Gastroesophageal sphincter (tissue), 4 donors: ENCODE results near the gene KLHL21. TPM values are rescaled to one million over a fixed set of nuclear protein-coding genes. Genes with fewer than 3 reads are reported as not detected.

Experiments
- ATAC-seq: fragments of 150-250 bp; one replicate; pipeline ENCODE4 v1.9.1; 2016; ENCODE audit warnings: mild to moderate bottlenecking, moderate library complexity
- H3K27ac ChIP-seq, 4 donors: fragments of 200-600 bp; sonication (generic) in 3 of 4; 1 replicate in 3 of 4; 2 replicates in 1 of 4; pipeline ENCODE4 v1.5.1; 2016 to 2019
- H3K27me3 ChIP-seq: fragments of 200-600 bp; sonication (generic); one replicate; pipeline ENCODE4 v1.5.1; 2019
- H3K36me3 ChIP-seq, 2 donors: fragments of 200-600 bp; sonication (generic); one replicate each; pipeline ENCODE4 v1.5.1; 2019; ENCODE audit warnings: control low read depth in 1 of 2
- H3K4me1 ChIP-seq, 3 donors: fragments of 200-600 bp; sonication (generic); 1 replicate in 2 of 3; 2 replicates in 1 of 3; pipeline ENCODE4 v1.5.1; 2016 to 2019; ENCODE audit warnings: control low read depth in 2 of 3
- H3K4me3 ChIP-seq, 2 donors: fragments of 200-600 bp; sonication (generic); one replicate each; pipeline ENCODE4 v1.5.1; 2019; ENCODE audit warnings: mild to moderate bottlenecking in 1 of 2, moderate library complexity in 1 of 2
- H3K9me3 ChIP-seq, 3 donors: fragments of 200-600 bp; sonication (generic); one replicate each; pipeline ENCODE4 v1.5.1; 2017 to 2019; ENCODE audit warnings: control low read depth in 2 of 3
- CTCF ChIP-seq, 4 experiments: fragments of 200-600 bp in 2 of 4; fragments of 450-650 bp in 2 of 4; sonication (generic) in 1 of 4; IDR thresholded peaks; one replicate each; pipeline ENCODE4 v1.5.1; 2017 to 2019; ENCODE audit warnings: antibody characterized with exemption in 4 of 4, mild to moderate bottlenecking in 2 of 4, moderate library complexity in 2 of 4
- EP300 ChIP-seq: sonication (generic); formaldehyde crosslinking; IDR thresholded peaks from one replicate; pipeline ENCODE4 v1.6.1; 2017; ENCODE audit warnings: antibody characterized with exemption, mild to moderate bottlenecking
- POLR2A ChIP-seq, 2 donors: fragments of 450-650 bp; IDR thresholded peaks; one replicate each; pipeline ENCODE4 v1.6.1; 2017; ENCODE audit warnings: antibody characterized with exemption in 2 of 2, mild to moderate bottlenecking in 2 of 2, moderate library complexity in 1 of 2
- POLR2AphosphoS5 ChIP-seq: sonication (generic); formaldehyde crosslinking; IDR thresholded peaks from one replicate; pipeline ENCODE4 v1.6.1; 2017; ENCODE audit warnings: antibody characterized with exemption
- whole genome bisulfite sequencing, 2 donors: methylation state at CpG; one replicate each; pipeline ENCODE4 v1.1.5; 2018; ENCODE audit warnings: low coverage in 1 of 2; 5-methylcytosine and 5-hydroxymethylcytosine counted together
- total RNA-seq, 4 donors: library from RNA; depleted of rRNA; stranded (reverse); fragments of >200 nt; gene quantifications; one replicate each; pipeline ENCODE4 v1.1.0, GENCODE V29; 2016

Gene KLHL21
- total RNA-seq, 4 donors from 2014 or later, result 83.6 to 131 (median 101) TPM

- WGBS, 2 donors, result 72% methylated on average over 5 of the region's 29 CpGs; no CpG with 5 or more reads in 1 of the 2 donors
- TF ChIP-seq POLR2A (IDR thresholded peaks at IDR 0.05) (no peak), POLR2AphosphoS5 (peak; percentile 51), CTCF (IDR thresholded peaks at IDR 0.05) (peak in 3 of 4 experiments; percentile 38 to 77 (median 54)), EP300 (no peak)
- no peak overlapping the region for H3K4me3 ChIP-seq
- H3K27me3 ChIP-seq, result no peaks in the 10 kb centered on the region
- peaks cover 0 to 100% of the 10 kb centered on the region in 2 donors for H3K36me3 ChIP-seq
- H3K4me1 ChIP-seq, result peaks cover 0 to 19% (median 0%) of the 10 kb centered on the region in 3 donors
- H3K27ac ChIP-seq, result peak overlapping the region in 2 of 4 donors; percentile 38 to 40
- peak; percentile 70 for ATAC-seq
- H3K9me3 ChIP-seq, result no peaks in the 10 kb centered on the region
Measured at GRCh38 chr1:6634371-6635052, 31.8 kb upstream of the KLHL21 start.

- ATAC-seq, result no peak
- WGBS, 2 donors, result 78 to 88% methylated on average over 1 to 4 of the region's 30 CpGs
- H3K9me3 ChIP-seq, result no peaks in the 10 kb centered on the region
- H3K4me1 ChIP-seq, result peaks cover 0 to 27% (median 0%) of the 10 kb centered on the region in 3 donors
- peaks cover 0 to 100% of the 10 kb centered on the region in 2 donors for H3K36me3 ChIP-seq
- TF ChIP-seq EP300, result no peak
- TF ChIP-seq CTCF (IDR thresholded peaks at IDR 0.05), result no peak
- no peak for TF ChIP-seq POLR2AphosphoS5
- TF ChIP-seq POLR2A (IDR thresholded peaks at IDR 0.05), result no peak
- H3K4me3 ChIP-seq, result no peak overlapping the region
- H3K27me3 ChIP-seq, result no peaks in the 10 kb centered on the region
- no peak overlapping the region for H3K27ac ChIP-seq
Measured at GRCh38 chr1:6632588-6633514, 30.2 kb upstream of the KLHL21 start.

- H3K36me3 ChIP-seq, result peaks cover 0 to 92% of the 10 kb centered on the region in 2 donors
- no peaks in the 10 kb centered on the region for H3K9me3 ChIP-seq
- TF ChIP-seq POLR2A (IDR thresholded peaks at IDR 0.05) (no peak), POLR2AphosphoS5 (no peak), CTCF (IDR thresholded peaks at IDR 0.05) (no peak), EP300 (no peak)
- H3K4me3 ChIP-seq, result no peak overlapping the region
- ATAC-seq, result no peak
- 71 to 96% methylated on average over 1 to 7 of the region's 8 CpGs for WGBS, 2 donors
- no peak overlapping the region for H3K27ac ChIP-seq
- peaks cover 0 to 40% (median 8%) of the 10 kb centered on the region in 3 donors for H3K4me1 ChIP-seq
- no peaks in the 10 kb centered on the region for H3K27me3 ChIP-seq
Measured at GRCh38 chr1:6631058-6631457, 28.4 kb upstream of the KLHL21 start.

GRCh38 chr1:6630027-6630426, 27.4 kb upstream of the KLHL21 start:
- Histone ChIP-seq H3K36me3 (peaks cover 0 to 82% of the 10 kb centered on the region in 2 donors), H3K27me3 (no peaks in the 10 kb centered on the region), H3K27ac (no peak overlapping the region), H3K9me3 (no peaks in the 10 kb centered on the region), H3K4me3 (no peak overlapping the region), H3K4me1 (peaks cover 0 to 44% (median 9%) of the 10 kb centered on the region in 3 donors)
- no peak for ATAC-seq
- WGBS, 2 donors, result no CpG with 5 or more reads among the region's 8 CpGs
- TF ChIP-seq POLR2A (IDR thresholded peaks at IDR 0.05) (no peak), EP300 (no peak), CTCF (IDR thresholded peaks at IDR 0.05) (no peak), POLR2AphosphoS5 (no peak)
